Esophagus muscularis mucosa (tissue), 4 donors: ENCODE measurements around the gene CARD9. TPM values are rescaled to one million over a fixed set of nuclear protein-coding genes. Genes with fewer than 3 reads are reported as not detected.

Experiments
- DNase-seq: peaks from one replicate; pipeline ENCODE4 v3.0.0-alpha.2; 2017; ENCODE audit errors: extremely low spot score
- H3K27ac ChIP-seq, 4 donors: fragments of 200-600 bp; sonication (generic); replicated peaks in 1 of 4; 1 replicate in 3 of 4; 2 replicates in 1 of 4; pipeline ENCODE4 v1.5.1; 2016 to 2019; ENCODE audit warnings: mild to moderate bottlenecking in 1 of 4
- H3K27me3 ChIP-seq, 4 donors: fragments of 200-600 bp; sonication (generic); one replicate each; pipeline versions ENCODE4 v1.5.1 to v1.6.0; 2016 to 2019
- H3K36me3 ChIP-seq, 4 donors: fragments of 200-600 bp; sonication (generic); one replicate each; pipeline ENCODE4 v1.5.1; 2016 to 2019
- H3K4me1 ChIP-seq, 4 donors: fragments of 200-600 bp; sonication (generic); one replicate each; pipeline ENCODE4 v1.5.1; 2016 to 2019
- H3K4me3 ChIP-seq, 4 donors: fragments of 200-600 bp; sonication (generic); 1 replicate in 2 of 4; 2 replicates in 2 of 4; pipeline ENCODE4 v1.5.1; 2016 to 2019; ENCODE audit warnings: mild to moderate bottlenecking in 4 of 4, moderate library complexity in 1 of 4
- H3K9me3 ChIP-seq, 4 donors: fragments of 200-600 bp; sonication (generic); 1 replicate in 3 of 4; 2 replicates in 1 of 4; pipeline ENCODE4 v1.5.1; 2016 to 2019
- EP300 ChIP-seq: sonication (generic); formaldehyde crosslinking; IDR thresholded peaks from one replicate; pipeline ENCODE4 v1.6.1; 2017; ENCODE audit warnings: antibody characterized with exemption
- POLR2A ChIP-seq: fragments of 450-650 bp; IDR thresholded peaks from one replicate; pipeline ENCODE4 v1.6.1; 2017; ENCODE audit warnings: antibody characterized with exemption, moderate library complexity, mild to moderate bottlenecking, low read depth
- POLR2AphosphoS5 ChIP-seq, 2 donors: sonication (generic); formaldehyde crosslinking; IDR thresholded peaks; one replicate each; pipeline ENCODE4 v1.6.1; 2017; ENCODE audit warnings: antibody characterized with exemption in 2 of 2
- WGBS: methylation state at CpG from one replicate; pipeline ENCODE4 v1.1.5; 2018; 5-methylcytosine and 5-hydroxymethylcytosine counted together
- intact Hi-C: fragments of 100-400 bp; cut with DNase I; formaldehyde crosslinking; loops from one replicate; pipeline ENCODE4 v1.15.1; 2023
- total RNA-seq, 4 donors: library from RNA; depleted of rRNA; stranded (reverse); fragments of >200 nt; gene quantifications; one replicate each; pipeline versions ENCODE4 v1.1.0 to v1.2.1, GENCODE V29; 2016
- TF ChIP-seq, protein P1 (sequence below), 3 experiments: fragments of 200-600 bp in 2 of 3; fragments of 450-650 bp in 1 of 3; sonication (generic) in 2 of 3; IDR thresholded peaks; one replicate each; pipeline ENCODE4 v1.5.1; 2017 to 2019; ENCODE audit warnings: antibody characterized with exemption in 3 of 3, mild to moderate bottlenecking in 2 of 3, moderate library complexity in 1 of 3

Gene CARD9
- total RNA-seq, 4 donors from 2014 or later, result 1.2 to 4.2 (median 1.9) TPM

DNA sequence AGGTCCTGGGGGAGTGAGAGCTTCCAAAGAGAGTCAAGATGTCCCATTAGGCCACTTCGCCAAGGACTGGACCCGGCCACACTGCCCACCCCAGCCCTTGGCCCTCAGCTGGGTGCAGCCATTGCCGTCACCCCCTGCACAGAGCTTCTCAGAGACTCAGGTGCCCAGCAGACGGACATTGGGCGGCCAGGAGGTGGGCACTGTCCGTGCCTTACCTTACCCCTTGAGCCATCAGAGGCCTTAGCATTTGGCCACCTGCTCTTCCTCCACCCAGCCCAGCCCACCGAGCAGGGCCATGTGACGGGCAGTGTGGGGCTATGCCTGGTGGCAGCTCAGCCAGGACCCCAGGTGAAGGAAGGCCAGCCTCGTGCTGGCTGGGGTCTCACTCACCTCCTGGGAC, 6.6 kb downstream of the CARD9 start:
- H3K27ac ChIP-seq, result no peak overlapping the region
- peaks cover 0 to 3% (median 0%) of the 10 kb centered on the region in 4 donors for H3K36me3 ChIP-seq
- TF ChIP-seq EP300 (no peak), POLR2A (no peak)
- DNase-seq, result no peak
- WGBS, result 63% methylated on average over 3 of the region's 9 CpGs
- no peak overlapping the region for H3K4me3 ChIP-seq
- intact Hi-C loops, result no loop called here
- peaks cover 0 to 28% (median 0%) of the 10 kb centered on the region in 4 donors for H3K27me3 ChIP-seq
- peaks cover 19 to 24% (median 22%) of the 10 kb centered on the region in 4 donors for H3K4me1 ChIP-seq
- H3K9me3 ChIP-seq, result no peaks in the 10 kb centered on the region

DNA sequence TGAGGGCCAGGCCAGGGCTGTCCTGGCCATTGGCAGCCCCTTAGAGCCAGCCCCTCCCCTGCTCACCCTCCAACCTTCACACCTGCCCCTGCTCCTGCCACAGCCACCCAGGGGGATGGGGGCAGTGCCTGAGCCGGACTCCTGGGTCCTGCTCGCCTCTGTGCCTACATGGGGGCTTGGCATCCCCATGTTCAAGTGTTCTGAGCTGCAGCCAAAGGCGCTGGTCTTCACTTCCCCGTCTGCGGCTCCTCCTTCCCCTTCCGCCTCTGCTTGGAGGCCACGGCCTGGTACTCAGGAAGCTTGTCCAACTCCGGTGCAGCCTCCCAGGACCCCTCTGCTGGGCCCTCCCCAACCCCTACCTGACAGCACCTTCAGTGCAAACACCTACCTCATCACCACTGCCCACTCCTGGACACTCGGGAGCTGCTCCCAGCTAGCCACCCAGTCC, 7.7 kb downstream of the CARD9 start:
- Histone ChIP-seq H3K4me3 (no peak overlapping the region), H3K27ac (no peak overlapping the region), H3K36me3 (peaks cover 0 to 4% (median 0%) of the 10 kb centered on the region in 4 donors), H3K27me3 (peaks cover 0 to 28% (median 0%) of the 10 kb centered on the region in 4 donors), H3K4me1 (peaks cover 29 to 34% (median 32%) of the 10 kb centered on the region in 4 donors), H3K9me3 (no peaks in the 10 kb centered on the region)
- intact Hi-C loops, result no loop called here
- WGBS, result 56% methylated on average over 9 of the region's 9 CpGs
- TF ChIP-seq EP300 (no peak), POLR2AphosphoS5 (IDR thresholded peaks at IDR 0.05) (no peak), POLR2A (no peak)
- TF ChIP-seq, protein P1, sequence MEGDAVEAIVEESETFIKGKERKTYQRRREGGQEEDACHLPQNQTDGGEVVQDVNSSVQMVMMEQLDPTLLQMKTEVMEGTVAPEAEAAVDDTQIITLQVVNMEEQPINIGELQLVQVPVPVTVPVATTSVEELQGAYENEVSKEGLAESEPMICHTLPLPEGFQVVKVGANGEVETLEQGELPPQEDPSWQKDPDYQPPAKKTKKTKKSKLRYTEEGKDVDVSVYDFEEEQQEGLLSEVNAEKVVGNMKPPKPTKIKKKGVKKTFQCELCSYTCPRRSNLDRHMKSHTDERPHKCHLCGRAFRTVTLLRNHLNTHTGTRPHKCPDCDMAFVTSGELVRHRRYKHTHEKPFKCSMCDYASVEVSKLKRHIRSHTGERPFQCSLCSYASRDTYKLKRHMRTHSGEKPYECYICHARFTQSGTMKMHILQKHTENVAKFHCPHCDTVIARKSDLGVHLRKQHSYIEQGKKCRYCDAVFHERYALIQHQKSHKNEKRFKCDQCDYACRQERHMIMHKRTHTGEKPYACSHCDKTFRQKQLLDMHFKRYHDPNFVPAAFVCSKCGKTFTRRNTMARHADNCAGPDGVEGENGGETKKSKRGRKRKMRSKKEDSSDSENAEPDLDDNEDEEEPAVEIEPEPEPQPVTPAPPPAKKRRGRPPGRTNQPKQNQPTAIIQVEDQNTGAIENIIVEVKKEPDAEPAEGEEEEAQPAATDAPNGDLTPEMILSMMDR (IDR thresholded peaks at IDR 0.05), result no peak
- no peak for DNase-seq

DNA sequence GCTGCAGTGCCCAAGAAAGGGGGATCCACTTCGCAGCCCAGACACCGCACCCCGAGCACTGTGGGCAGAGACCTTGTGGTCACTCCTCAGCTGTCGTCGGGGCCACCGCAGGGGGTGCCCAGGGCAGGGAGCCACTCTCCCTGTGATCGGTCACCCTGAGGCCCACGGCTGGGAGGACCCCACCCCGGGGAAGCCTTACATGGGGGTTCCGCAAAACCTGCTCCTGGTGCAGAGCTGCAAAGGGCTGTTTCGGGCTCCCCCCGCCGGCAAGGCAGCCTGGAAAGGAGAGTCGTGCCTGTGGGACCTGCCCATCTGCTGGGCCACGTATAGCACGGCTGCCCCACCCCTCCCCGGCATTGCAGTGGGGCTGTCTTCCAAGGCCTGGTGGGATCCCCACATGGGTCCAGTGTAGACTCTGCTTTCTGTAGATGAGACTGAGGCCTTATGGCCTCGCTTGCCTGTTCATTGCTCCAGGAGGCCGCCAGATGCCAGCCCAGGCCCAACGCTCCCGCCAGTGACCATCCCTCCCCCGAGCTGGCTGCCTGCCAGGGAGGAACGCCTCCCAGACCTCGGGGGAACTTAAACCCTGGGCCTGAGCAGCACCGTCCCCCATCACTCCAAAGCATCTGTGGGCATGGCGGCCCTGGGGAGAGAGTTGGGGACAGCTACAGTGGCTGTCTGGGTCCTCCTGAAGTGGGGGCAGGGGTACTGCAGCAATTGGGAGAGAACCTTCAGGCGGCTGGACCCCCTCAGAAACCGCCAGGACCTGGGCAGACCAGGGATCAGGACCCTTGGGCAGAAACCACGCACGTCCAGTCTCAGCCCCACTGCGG, 8.3 kb downstream of the CARD9 start:
- Histone ChIP-seq H3K4me1 (peaks cover 29 to 39% (median 37%) of the 10 kb centered on the region in 4 donors), H3K27me3 (peaks cover 0 to 28% (median 0%) of the 10 kb centered on the region in 4 donors), H3K36me3 (peaks cover 0 to 4% (median 2%) of the 10 kb centered on the region in 4 donors), H3K4me3 (no peak overlapping the region), H3K27ac (no peak overlapping the region), H3K9me3 (no peaks in the 10 kb centered on the region)
- TF ChIP-seq POLR2AphosphoS5 (IDR thresholded peaks at IDR 0.05), result no peak
- TF ChIP-seq POLR2A, result no peak
- TF ChIP-seq, protein P1 (IDR thresholded peaks at IDR 0.05), result no peak
- no peak for TF ChIP-seq EP300
- WGBS, result 70% methylated on average over 2 of the region's 31 CpGs
- no peak for DNase-seq
- intact Hi-C loops, result no loop called here

DNA sequence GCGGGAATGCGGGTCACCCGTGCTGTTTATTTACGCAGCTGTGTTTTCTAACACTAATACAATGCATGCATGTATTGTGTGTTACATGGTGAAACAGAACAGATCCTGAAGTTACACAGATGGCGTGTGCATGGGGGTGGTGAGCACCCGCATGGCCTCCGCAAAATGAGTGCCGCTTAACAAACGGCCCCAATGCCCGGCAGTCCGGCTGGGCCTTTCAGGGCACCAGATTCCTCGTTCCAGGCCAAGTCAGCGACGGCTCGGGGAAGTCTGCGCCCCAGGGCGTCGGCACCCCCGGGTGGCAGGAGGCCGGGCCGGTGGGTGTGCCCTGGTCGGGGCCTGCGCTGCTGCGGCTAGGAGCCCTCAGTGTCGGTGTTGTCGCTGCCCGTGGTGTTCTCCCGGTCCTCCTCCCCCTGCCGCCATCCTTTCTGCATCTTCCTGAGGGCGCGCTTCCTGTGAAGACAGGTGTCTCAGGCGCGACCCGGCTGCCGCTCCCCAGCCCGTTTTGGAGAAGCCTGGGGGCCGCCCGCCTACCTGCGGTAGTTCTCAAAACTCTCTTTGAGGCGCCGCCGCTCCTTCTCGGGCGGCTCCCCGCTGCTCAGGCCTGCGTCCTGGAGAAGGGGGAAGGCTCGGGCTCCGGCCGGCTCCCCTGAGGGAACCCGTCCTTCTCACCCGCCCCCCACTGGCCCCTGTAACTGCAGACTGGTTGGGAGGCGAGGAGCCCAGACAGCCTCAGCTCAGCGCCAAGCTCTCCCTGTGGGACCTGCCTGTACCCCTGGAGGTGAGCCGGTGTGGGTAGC, 9.3 kb downstream of the CARD9 start:
- Histone ChIP-seq H3K36me3 (peaks cover 0 to 9% (median 4%) of the 10 kb centered on the region in 4 donors), H3K4me3 (peak overlapping the region; percentile 87 to 100 (median 93)), H3K27me3 (peaks cover 0 to 28% (median 0%) of the 10 kb centered on the region in 4 donors), H3K9me3 (no peaks in the 10 kb centered on the region), H3K4me1 (peaks cover 29 to 39% (median 37%) of the 10 kb centered on the region in 4 donors), H3K27ac (no peak overlapping the region)
- TF ChIP-seq, protein P1 (IDR thresholded peaks at IDR 0.05), result no peak
- TF ChIP-seq POLR2AphosphoS5 (IDR thresholded peaks at IDR 0.05) (no peak), POLR2A (no peak), EP300 (no peak)
- 0% methylated on average over 4 of the region's 54 CpGs for WGBS
- DNase-seq, result no peak
- intact Hi-C loops, result loop anchor here (2.0 kb wide), 1 partner anchor 21 kb away; no protein-coding TSS in a partner anchor
